ENCODE results near the gene TIGD7. TPM values are rescaled to one million over a fixed set of nuclear protein-coding genes. Genes with fewer than 3 reads are reported as not detected.

Gene TIGD7
- total RNA-seq, 1 experiment from 2014 or later = 4.2 TPM

DNA sequence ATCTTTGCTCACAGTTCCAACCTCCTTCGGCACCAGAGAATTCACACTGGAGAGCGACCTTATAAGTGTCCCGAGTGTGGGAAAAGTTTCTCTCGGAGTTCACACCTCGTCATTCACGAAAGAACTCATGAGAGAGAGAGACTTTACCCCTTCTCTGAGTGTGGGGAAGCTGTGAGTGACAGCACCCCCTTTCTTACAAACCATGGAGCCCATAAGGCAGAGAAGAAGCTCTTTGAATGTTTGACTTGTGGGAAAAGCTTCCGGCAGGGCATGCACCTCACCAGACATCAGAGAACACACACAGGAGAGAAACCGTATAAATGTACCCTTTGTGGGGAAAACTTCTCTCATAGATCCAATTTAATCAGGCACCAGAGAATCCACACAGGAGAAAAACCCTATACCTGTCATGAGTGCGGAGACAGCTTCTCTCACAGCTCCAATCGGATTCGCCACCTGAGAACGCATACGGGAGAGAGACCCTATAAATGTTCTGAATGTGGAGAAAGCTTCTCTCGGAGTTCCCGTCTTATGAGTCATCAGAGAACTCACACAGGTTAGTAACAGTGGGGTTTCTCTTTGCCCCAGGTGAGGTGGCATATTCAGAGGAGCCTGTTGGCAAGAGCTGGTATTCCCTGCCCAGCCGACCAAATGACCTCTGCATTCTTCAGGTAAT, 15.1 kb downstream of the TIGD7 start:
- no peaks in the 10 kb centered on the region for H3K4me1 ChIP-seq (ENCODE audit: insufficient read depth, low read length)
- H3K23ac ChIP-seq (ENCODE audit: insufficient read length, low read depth, low read length) = no peak overlapping the region
- peaks cover 9% of the 10 kb centered on the region for H3K79me1 ChIP-seq (ENCODE audit: insufficient read depth, low read depth, low read length, poor library complexity, severe bottlenecking)

More for the DNA sequence above, 15.1 kb downstream of the TIGD7 start:
- peaks cover 5% of the 10 kb centered on the region for H3K27me3 Mint-ChIP-seq (ENCODE audit: low read depth)
- Histone ChIP-seq H3K56ac (ENCODE audit: insufficient read length, low read depth, low read length) (no peak overlapping the region), H3K18ac (ENCODE audit: insufficient read length, low read depth, low read length) (no peak overlapping the region), H3K4me2 (ENCODE audit: insufficient read depth, insufficient read length, low read length) (no peak overlapping the region), H3K9ac (ENCODE audit: extremely low read depth, insufficient read length, low read length) (no peak overlapping the region), H3K27ac (ENCODE audit: insufficient read length, low read depth, low read length) (no peak overlapping the region), H4K20me1 (ENCODE audit: control insufficient read depth, insufficient read depth, insufficient read length) (no peaks in the 10 kb centered on the region), H2BK120ac (ENCODE audit: low read depth, low read length, poor library complexity, severe bottlenecking) (no peak overlapping the region), H2AFZ (ENCODE audit: low read length) (no peak overlapping the region), H3T11ph (ENCODE audit: low read length) (no peak overlapping the region), H3K79me2 (ENCODE audit: insufficient read depth, low read length) (peaks cover 15% of the 10 kb centered on the region), H3K27me3 (ENCODE audit: insufficient read depth, low read length) (no peaks in the 10 kb centered on the region), H3K9me3 (ENCODE audit: control insufficient read depth, low read depth, low read length) (peaks cover 48% of the 10 kb centered on the region), H2BK15ac (ENCODE audit: low read depth, low read length) (no peak overlapping the region), H2BK12ac (ENCODE audit: insufficient read length, low read depth, low read length) (no peak overlapping the region), H3K23me2 (ENCODE audit: insufficient read length, low read depth, low read length, poor library complexity, severe bottlenecking) (no peaks in the 10 kb centered on the region), H2AK5ac (ENCODE audit: insufficient read length, low read length) (no peak overlapping the region), H4K5ac (ENCODE audit: insufficient read length, low read depth, low read length) (no peak overlapping the region), H2BK20ac (ENCODE audit: low read depth, low read length, poor library complexity, severe bottlenecking) (no peak overlapping the region), H3K4ac (ENCODE audit: low read depth, low read length) (no peak overlapping the region), H4K91ac (ENCODE audit: insufficient read length, low read depth, low read length) (no peak overlapping the region), H3K14ac (ENCODE audit: insufficient read depth, low read length) (no peak overlapping the region), H4K8ac (replicated peaks; ENCODE audit: insufficient read length, low read depth, low read length) (no peak overlapping the region), H2BK5ac (ENCODE audit: insufficient read length, low read length) (no peak overlapping the region)
- WGBS (ENCODE audit: extremely low coverage, insufficient read length, low lambda C conversion rate) = no CpG with 5 or more reads among the region's 16 CpGs
- peaks cover 2 to 3% of the 10 kb centered on the region in 2 experiments for H3K4me1 Mint-ChIP-seq
- peaks cover 91 to 94% (median 93%) of the 10 kb centered on the region in 3 experiments for H3K36me3 Mint-ChIP-seq (ENCODE audit: insufficient read depth in 1 of 3, low read depth in 3 of 3)
- no peak overlapping the region for H3K4me3 Mint-ChIP-seq
- no peak overlapping the region for H3K27ac Mint-ChIP-seq
- DNase-seq = no peak
- no peak for TF ChIP-seq CTCF (conservative IDR thresholded peaks at IDR 0.05)
- H3K9me3 Mint-ChIP-seq = peaks cover 83 to 89% of the 10 kb centered on the region in 2 experiments

Data from H9 (cell line).